GM21447 (cell line): ENCODE results near the gene SLC17A4.

Source experiments
- ATAC-seq: cut with Tn5 transposase; IDR thresholded peaks from one replicate; pipeline ENCODE4 v1.9.1; 2021; ENCODE audit not compliant: unreplicated experiment

Gene SLC17A4

DNA sequence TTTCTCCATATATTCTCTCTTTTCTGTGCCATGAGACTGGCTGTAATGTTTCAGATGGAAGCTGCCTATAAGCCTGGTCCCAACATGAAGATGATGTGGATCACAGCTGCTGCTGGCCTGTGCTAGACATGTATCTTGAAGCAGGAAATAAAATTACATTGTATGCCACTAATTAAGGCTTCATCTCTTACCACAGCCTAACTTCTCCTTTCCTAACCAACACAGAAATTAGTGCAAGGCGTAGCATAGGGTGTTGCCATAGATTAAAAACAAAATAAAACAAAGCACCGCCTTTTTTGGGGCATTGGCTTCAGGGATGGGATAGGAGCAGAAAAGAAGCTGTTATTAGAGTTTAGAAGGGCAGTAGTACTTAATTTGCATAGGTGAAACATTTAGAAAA is 4.7 kb upstream of the SLC17A4 start:
- no peak for ATAC-seq

DNA sequence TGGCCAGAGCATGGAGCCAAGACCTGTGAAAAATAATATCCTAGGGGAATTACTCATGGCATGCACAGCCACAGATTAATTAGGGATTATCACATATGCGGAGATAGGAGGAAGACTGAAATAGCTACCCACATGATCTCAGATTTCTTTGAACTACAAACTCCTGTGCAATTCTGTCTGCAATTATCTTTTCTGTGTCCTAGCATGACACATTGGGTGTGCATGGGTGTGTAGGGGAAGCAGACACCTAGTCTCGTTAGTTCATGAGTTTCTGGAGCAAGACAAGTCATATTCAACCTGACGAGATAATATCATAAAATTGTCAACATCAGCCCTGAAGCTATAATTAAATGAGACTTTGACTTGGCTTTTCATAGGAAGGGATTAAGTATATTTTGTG is 3.6 kb upstream of the SLC17A4 start:
- no peak for ATAC-seq

DNA sequence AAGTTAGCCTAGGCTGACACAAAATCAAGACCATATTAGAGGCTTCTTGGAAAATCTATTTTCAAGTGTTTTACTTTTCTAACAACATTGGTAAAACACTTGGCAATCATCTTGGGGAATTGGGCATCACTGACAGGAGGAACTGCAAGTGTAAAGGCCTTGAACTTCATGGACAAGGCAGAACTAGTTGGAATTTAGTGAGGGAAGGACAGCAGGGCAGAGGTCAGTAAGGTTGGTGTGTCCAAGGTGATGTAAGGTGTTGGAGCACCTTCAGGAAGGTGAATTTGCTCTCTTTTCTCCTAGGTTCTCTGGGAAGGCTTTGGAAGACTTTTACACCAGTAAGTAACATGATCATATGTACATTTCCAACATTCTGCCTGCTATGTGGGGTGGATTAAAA is 1.5 kb upstream of the SLC17A4 start:
- no peak for ATAC-seq

DNA sequence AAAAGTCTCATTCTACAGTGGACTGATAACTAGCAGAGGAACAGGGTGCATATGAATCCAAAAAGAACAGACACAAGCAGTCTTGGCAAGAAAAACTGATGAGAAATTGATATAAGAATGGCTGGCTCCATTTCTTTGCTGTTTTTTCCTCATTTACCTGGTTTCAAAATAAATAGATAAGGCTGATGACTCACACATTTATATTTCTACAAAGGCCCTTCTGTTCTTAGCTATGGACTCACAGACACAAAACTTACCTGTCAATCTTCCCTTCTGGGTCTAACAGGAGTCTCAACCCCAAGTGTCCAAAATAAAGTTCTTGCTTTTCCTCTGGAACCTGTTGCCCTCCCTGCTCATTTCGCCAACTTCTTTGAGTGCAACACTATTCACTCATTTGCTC is 941 bp downstream of the SLC17A4 start:
- no peak for ATAC-seq

DNA sequence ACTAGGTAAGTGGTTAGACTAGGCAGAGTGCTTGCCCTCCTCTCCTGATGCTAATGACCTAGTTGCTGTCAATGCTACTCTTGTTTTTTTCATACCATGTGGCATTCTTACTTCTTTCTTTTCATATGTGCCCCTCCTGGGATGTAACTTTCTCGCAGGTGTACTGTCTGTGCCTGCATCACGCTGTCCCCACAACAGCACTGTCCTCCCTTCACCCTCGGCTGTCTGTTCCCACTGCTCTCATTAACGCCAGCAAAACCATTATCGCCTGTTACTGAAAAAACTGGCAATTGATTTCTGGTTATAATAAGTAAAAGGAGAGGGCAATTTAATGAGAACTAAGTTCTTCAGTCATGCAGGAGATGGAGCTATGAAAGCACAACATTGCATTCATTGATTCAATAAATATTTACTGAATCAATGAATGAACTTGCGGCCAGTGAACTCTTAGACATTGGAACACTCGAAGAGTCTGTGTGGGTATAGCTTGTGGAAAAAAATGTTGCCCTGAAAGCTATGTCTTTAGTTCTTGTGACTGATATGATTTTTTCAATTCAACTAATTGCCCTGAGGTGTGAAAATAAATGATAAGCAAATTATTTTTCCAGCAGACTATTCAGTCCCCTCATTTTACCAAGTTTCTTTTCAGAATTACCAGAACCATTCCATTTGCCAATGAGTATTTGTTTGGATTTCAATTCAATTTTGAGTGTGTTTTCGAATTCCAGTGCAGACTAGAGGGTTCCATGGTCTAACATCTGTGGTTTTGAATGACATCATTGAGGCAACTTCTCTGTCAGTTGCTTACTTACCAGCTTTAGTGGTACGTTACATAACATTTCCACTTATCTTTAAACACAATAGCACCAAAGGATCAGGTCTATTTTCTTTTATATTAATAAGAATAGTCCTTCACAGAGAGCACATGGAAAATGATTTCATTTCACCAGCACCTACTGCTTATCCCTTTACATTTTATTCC is 2.1 kb downstream of the SLC17A4 start:
- no peak for ATAC-seq

DNA sequence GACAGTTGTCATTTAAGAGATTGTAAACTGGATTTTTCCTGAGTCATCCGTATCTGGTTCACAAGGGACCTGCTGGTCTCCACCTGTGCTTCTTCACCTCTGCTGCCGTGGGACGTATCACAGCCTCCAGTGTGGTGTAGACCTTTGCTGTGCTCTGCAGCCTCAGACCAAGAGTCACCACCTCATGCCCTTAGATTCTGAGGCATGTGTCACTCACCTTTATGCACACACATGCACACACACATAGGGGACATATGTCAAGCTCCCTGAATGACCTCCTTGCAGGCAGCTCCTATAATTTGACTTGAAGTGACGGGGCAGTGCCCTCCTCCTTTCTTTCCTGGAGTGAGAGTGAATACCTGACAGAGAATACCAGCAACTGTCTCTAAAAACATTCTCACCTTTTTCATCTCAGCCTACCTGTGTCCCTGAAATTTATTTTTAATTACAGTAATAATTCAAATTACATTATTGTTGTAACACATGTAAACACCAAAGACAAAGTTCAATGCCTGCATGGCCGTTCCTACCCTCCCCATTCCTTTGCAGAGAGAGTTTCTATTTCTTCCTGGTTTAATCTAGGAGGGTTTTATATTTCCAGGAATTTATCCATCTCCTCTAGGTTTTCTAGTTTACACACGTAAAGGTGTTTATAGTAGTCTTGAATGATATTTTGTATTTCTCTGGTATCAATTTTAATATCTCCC is 3.5 kb downstream of the SLC17A4 start:
- ATAC-seq = no peak

DNA sequence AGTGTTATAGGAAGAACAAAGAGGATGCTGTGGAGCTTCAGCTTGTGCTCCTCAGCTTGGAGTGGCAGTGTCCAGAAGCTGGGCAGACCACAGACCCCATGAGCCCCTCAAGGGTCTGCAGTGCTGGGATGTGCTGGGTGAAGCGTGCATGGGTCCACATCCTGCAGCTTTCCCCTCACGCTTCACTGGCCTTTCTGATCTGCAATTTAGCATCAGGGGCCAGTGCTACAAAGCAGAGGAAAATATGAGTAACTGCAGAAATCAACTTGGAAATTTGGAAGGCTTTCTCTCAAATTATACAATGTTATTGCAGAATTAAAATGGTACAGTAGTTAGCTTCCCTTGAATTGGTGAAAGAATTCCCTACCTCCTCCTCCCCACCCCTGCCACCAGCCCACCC is 10.1 kb downstream of the SLC17A4 start:
- ATAC-seq = no peak

DNA sequence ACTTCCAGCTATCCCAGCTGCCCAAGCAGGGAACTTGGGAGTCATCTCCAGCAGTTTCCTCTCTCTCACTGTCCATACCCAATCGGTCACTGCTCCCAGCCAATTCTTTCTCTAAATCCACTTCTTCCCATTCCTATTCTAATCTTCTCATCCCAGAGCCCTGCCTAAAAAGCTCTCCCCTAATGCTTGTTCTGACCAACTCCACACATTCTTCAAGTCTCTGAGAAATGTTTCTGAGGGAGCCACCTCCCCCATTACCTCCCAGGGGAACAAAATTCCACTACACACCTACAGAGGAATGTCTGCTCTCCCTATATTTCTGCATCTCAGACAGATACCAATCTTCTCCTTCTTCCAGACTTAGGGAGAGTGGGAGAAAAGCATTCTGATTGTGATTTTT is 14.0 kb downstream of the SLC17A4 start:
- no peak for ATAC-seq

DNA sequence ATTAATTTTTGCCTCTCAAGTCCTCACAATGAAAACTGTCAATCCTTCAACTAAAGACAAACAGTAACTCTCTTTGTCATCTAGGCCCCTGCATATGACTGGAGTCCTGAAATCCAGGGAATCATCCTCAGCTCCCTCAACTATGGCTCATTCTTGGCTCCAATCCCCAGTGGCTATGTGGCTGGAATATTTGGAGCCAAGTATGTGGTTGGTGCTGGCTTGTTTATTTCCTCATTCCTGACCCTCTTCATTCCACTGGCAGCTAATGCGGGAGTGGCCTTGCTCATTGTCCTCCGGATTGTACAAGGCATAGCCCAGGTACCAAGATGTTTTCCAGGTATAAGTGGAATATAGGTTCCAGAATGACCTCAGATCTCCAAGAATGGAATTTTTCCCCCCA is 15.4 kb downstream of the SLC17A4 start:
- ATAC-seq = no peak

DNA sequence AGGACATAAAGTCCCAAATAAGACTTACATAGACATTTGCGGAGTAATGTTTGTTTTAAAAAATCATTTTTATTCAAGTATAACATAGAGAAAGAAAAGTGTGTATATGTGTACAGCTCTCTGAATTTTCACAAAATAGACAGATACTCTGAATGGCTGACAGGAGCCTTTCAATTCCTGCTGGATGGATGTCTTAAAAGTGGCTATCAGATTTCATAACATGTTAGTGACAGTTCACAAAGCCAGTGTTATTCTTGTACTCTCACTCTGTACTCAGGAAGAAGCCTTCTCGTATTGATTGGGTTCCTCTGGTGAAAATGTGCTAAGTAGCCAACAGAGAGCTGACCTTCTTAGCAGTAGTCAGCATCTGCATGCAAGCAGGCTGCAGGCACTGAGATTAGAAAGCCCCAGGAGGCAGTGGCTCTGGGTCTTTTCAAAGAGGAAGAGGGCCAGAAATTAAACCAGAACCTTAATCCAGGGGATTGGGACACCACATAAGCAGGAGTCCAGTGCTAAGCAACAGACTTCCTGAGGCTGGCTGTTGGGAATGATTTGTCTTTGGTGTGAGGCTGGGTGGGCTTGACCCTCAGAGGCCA is 19.7 kb downstream of the SLC17A4 start:
- ATAC-seq = no peak

DNA sequence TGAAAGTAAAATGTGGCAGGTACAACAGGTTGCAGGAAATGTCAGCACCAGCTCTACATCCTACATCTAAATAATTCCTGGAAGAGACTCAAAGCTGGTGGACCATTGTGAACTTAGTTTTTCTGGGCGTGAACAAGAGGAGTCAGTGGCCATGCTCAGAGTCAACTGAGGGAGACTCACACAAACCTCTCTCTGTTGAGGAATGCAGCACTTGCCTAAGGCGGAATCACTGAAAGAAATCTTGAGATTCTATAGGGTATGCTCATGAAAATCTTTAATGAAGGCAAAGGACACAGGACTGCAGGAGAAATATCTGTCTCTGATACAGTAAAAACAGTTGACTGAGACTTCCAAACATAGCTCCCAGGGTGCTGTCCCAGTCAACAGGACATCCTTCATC is 22.5 kb downstream of the SLC17A4 start:
- no peak for ATAC-seq

DNA sequence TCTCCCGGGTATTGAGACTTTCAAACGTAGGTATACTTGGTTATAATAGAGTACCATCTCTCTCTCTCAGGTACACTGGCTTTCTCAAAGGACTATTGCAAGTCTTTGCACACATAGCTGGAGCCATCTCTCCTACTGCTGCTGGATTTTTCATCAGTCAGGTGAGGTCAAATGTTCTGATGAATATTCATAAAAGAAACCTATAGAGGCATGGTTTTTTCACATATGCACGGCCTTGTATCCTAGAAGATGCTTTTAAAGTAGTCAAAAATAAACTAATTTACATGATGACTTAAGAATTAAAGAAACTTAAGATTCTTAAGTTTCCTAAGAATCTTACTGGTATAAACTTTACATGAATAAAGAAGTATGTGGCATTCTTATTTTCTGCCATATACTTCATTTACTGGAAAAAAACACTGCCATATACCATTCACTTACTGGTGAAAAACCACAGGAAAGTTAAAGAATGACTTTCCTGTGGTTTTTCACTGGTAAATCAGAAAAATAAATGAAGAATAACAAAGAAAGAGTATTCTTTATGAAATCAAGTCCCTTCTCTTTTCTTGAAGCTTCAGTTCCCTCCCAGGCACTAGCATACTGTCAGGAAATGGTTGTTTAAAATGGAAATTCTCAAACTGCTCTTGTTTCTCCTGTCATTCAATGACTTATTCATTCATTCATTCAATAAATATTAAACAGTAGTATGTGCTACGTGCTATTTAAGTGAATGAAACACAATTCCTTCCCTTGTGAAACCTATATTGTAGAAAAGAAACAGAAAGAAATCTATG is 23.5 kb downstream of the SLC17A4 start:
- no peak for ATAC-seq

DNA sequence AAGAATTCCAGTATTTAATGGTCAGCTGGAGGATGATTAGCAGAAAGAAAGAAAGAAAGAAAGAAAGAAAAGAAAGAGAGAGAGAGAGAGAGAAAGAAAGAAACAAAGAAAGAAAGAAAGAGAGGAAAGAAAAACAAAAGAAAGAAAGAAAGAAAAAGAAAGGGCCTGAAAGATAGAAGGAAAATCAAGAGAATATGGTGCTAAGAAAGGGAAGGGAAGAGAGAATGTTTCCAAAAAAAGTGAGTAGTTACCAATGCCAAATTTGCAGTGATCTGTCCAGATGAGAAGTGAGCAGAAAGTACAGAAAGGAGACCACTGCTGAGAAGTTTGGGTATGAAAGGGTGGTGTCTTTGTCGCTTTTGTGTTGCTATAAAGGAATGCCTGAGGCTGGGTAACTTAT is 26.6 kb downstream of the SLC17A4 start:
- ATAC-seq = no peak

DNA sequence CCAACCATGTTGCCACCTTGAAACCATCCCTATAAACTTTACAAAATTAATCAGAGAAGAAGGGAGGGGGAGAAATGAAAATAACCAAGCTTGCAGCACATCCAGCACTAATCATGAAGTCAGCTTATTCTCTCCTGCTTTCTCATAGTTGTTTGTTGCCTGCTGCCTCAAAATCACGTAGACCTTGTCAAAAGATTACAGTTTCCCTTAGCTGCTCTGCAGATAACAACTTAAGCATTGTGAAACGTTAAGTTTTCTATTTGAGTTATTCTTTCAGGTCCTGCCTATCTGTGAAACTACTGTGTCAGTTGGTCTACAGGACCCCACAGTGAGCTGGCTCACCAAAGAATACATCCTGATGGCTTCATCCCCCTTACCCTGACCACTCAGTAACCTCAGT is 32.9 kb downstream of the SLC17A4 start:
- no peak for ATAC-seq

DNA sequence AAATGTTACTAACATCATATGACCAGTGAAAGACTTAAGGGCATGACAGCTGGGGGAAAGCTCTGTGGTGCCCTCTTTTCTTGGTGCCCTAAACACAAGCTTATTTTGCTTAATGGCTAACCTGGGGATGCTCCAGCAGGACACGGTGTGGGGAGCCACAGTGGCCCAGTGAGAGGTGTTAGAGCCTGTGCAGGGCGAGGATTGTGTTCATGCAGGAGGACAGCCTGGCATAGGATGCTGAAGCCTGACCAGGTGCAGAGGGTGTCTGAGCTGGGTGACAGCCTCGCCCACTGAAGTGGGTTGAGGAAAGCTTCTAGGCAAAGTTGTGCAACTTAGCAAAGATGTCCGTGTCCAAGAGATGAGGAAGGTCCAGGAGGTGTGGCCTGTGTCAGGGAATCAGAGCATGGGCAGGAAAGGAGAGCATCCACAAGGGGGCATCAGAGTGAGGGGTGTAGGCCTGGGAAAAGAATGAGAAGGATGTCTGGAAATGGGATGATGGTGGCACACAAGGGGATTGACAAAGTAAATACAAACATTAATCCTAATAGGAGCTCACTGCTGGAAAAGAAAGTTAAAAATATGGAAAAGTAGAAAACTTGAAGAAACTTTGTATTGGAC is 33.9 kb downstream of the SLC17A4 start:
- ATAC-seq = no peak

DNA sequence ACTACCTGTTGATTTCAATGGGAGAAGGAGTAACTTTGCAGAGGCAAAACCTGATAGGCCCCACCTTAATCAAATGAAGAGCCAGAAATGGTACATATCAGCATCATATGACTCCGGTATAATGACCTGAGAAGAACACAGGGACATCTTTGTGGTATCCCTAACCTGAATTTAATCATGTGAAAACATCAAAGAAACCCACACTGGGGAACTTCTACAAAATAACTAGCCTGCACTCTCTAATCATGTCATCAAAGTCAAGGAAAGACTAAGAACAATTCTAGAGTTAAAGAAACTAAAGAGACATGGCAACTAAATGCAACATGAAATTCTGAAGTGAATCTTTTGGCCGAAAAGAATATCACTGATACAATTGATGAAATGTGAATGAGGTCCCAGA is 34.9 kb downstream of the SLC17A4 start:
- no peak for ATAC-seq

DNA sequence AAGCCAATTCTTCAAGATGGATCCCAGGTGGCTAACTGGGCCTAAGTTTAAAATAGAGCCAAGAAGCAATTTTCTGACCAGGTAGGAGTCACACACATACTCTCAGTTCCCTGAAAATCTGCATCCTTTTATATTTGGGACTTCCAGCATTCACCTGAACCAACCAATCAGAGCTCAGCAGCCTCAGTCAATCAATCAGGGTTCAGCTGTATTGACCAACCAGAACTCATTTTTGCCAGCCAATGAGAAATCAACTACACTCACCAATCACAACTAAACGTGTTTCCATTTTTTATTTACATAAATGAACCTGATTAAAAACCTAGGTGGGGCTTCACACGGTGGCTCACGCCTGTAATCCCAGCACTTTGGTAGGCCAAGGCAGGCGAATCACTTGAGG is 37.5 kb downstream of the SLC17A4 start:
- no peak for ATAC-seq

DNA sequence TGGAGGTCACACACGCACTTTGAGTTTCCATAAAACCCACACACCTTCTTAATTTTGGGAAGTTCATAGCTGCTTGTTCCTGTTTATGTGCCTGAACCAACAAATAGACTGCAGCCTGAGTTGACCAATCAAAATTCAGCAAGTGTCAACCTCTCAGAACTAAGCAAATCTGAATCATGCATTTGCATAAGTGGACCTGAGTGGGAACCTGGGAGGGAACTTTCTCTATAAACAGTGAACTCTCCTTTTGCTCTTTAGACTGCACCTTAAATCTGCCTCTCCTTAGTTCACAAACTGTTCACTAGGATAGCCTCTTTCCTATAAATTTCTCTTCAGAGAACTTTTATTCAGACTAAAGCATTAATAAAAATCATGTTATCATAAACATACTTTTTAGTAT is 39.4 kb downstream of the SLC17A4 start:
- ATAC-seq = no peak

DNA sequence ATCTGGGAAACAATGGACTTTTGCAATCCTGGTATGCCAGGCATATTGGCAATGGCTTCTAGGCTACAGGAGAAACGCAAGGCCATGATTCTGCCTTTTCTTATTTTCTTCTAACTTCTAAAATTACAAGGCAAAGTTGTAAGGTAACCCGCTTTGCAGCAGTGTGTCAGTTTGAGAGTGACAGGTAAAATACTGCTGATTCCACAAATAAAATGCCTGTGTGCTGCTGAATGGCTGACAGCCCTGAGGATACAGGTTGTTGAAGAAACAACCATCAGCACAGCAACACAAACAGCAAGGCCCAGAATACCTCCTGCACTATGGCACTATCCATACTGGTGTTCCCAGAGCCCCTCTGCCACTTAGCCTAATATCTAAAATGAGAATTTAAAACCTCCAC is 40.2 kb downstream of the SLC17A4 start:
- ATAC-seq = no peak

DNA sequence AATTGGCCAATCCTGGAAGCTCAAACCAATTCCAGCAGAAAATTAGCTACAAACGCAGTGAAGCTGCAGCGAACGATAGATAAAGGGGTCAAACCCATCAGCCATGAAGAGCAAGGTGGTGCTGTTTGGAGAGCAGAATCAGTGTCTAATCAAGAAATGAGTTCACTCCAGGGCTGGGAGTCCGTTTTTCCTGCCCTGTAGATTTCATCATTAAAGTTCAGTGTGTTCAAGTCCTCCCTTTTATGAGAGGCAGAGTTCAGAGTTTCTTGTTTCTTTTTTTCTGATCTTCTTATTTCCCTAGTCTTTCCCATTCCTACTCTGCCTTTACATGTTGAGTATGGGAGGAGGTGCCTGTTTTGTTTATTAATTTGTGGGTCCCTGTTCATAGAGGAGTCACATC is 46.9 kb downstream of the SLC17A4 start:
- ATAC-seq = no peak

DNA sequence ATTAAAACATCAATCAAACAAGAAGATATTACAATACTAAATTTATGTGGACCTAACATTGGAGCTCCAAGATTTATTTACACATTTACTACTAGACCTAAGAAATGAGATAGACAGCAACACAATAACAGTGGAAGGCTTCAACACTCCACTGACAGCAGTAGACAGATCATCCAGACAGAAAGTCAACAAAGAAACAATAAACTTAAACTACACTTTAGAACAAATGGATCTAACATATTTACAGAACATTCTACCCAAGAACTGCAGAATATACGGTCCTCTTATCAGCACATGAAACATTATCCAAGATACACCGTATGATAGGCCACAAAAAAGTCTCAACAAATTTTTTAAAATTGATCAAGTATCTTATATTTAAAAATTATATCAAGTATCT is 50.3 kb downstream of the SLC17A4 start:
- ATAC-seq = no peak
